ENCODE data around the gene ERI3. TPM values are rescaled to one million over a fixed set of nuclear protein-coding genes. Genes with fewer than 3 reads are reported as not detected.

Gene ERI3
- total RNA-seq, 1 donor from 2014 or later, result 39.3 TPM

- Histone ChIP-seq H3K27me3 (no peaks in the 10 kb centered on the region), H3K9me3 (no peaks in the 10 kb centered on the region), H3K4me1 (peaks cover 17% of the 10 kb centered on the region), H3K27ac (no peak overlapping the region), H3K4me3 (no peak overlapping the region), H3K36me3 (no peaks in the 10 kb centered on the region)
- intact Hi-C loops (cut with DNase I), result no loop called here
- TF ChIP-seq POLR2AphosphoS5 (IDR thresholded peaks at IDR 0.05; ENCODE audit: insufficient read depth in 1 of 2, low read depth in 1 of 2), result no peak
- TF ChIP-seq POLR2A (IDR thresholded peaks at IDR 0.05), result no peak
- TF ChIP-seq CTCF (IDR thresholded peaks at IDR 0.05), result no peak
- DNase-seq (ENCODE audit: extremely low spot score in 2 of 2), result no peak
These were observed 2.7 kb upstream of the ERI3 start for GRCh38 chr1:44357710-44358109.

GRCh38 chr1:44355582-44356305 lies 687 bp upstream of the ERI3 start:
- intact Hi-C loops (cut with DNase I), result no loop called here
- no peak for DNase-seq (ENCODE audit: extremely low spot score in 2 of 2)
- TF ChIP-seq POLR2A (IDR thresholded peaks at IDR 0.05) (no peak), POLR2AphosphoS5 (IDR thresholded peaks at IDR 0.05; ENCODE audit: insufficient read depth in 1 of 2, low read depth in 1 of 2) (no peak), CTCF (IDR thresholded peaks at IDR 0.05) (no peak)
- Histone ChIP-seq H3K4me1 (peaks cover 17% of the 10 kb centered on the region), H3K4me3 (peak overlapping the region; percentile 98 to 99), H3K36me3 (no peaks in the 10 kb centered on the region), H3K27me3 (no peaks in the 10 kb centered on the region), H3K27ac (no peak overlapping the region), H3K9me3 (no peaks in the 10 kb centered on the region)

- H3K36me3 ChIP-seq, result no peaks in the 10 kb centered on the region
These were observed 703 bp downstream of the ERI3 start for GRCh38 chr1:44354268-44354839.

GRCh38 chr1:44353604-44354003 lies 1.5 kb downstream of the ERI3 start:
- H3K4me3 ChIP-seq, result no peak overlapping the region
- peaks cover 17% of the 10 kb centered on the region for H3K4me1 ChIP-seq
- H3K9me3 ChIP-seq, result no peaks in the 10 kb centered on the region
- H3K27me3 ChIP-seq, result no peaks in the 10 kb centered on the region
- intact Hi-C loops (cut with DNase I), result no loop called here
- no peaks in the 10 kb centered on the region for H3K36me3 ChIP-seq
- TF ChIP-seq CTCF (IDR thresholded peaks at IDR 0.05), result no peak
- no peak for TF ChIP-seq POLR2A (IDR thresholded peaks at IDR 0.05)
- TF ChIP-seq POLR2AphosphoS5 (IDR thresholded peaks at IDR 0.05; ENCODE audit: insufficient read depth in 1 of 2, low read depth in 1 of 2), result no peak
- no peak for DNase-seq (ENCODE audit: extremely low spot score in 2 of 2)
- H3K27ac ChIP-seq, result no peak overlapping the region

More at GRCh38 chr1:44354268-44354839, 703 bp downstream of the ERI3 start:
- peak overlapping the region; percentile 69 for H3K27ac ChIP-seq
- no peaks in the 10 kb centered on the region for H3K27me3 ChIP-seq
- peak overlapping the region; percentile 98 to 99 for H3K4me3 ChIP-seq
- no peak for DNase-seq (ENCODE audit: extremely low spot score in 2 of 2)
- no peaks in the 10 kb centered on the region for H3K9me3 ChIP-seq
- peaks cover 17% of the 10 kb centered on the region for H3K4me1 ChIP-seq
- TF ChIP-seq POLR2A (IDR thresholded peaks at IDR 0.05) (no peak), POLR2AphosphoS5 (IDR thresholded peaks at IDR 0.05; ENCODE audit: insufficient read depth in 1 of 2, low read depth in 1 of 2) (no peak), CTCF (IDR thresholded peaks at IDR 0.05) (no peak)
- intact Hi-C loops (cut with DNase I), result no loop called here

- H3K27ac ChIP-seq, result no peak overlapping the region
- TF ChIP-seq POLR2AphosphoS5 (IDR thresholded peaks at IDR 0.05; ENCODE audit: insufficient read depth in 1 of 2, low read depth in 1 of 2) (no peak), POLR2A (IDR thresholded peaks at IDR 0.05) (no peak), CTCF (IDR thresholded peaks at IDR 0.05) (no peak)
- no peak overlapping the region for H3K4me3 ChIP-seq
- H3K27me3 ChIP-seq, result no peaks in the 10 kb centered on the region
- intact Hi-C loops (cut with DNase I), result no loop called here
- no peaks in the 10 kb centered on the region for H3K36me3 ChIP-seq
- H3K9me3 ChIP-seq, result no peaks in the 10 kb centered on the region
- H3K4me1 ChIP-seq, result peaks cover 34% of the 10 kb centered on the region
- no peak for DNase-seq (ENCODE audit: extremely low spot score in 2 of 2)
These were observed 3.8 kb downstream of the ERI3 start for GRCh38 chr1:44351289-44351688.

All from vagina (tissue), 2 donors.